ENCODE measurements around the gene NAE1. TPM values are rescaled to one million over a fixed set of nuclear protein-coding genes. Genes with fewer than 3 reads are reported as not detected.
"Not testable (repeated sequence)": the region's sequence is repeated elsewhere in the genome, so short reads cannot be mapped to it uniquely, and the experiment has no call there.

Gene NAE1
- total RNA-seq: 31.4 TPM
- long read RNA-seq, transcript NAE1-203 (21 exons, 1,909 nt): minor isoform, 7 of 83 reads
- long read RNA-seq, transcript NAE1-201 (20 exons, 1,837 nt): major isoform, 68 of 83 reads
- long read RNA-seq, partial matches to known transcripts: 1 of 83 reads
- long read RNA-seq, other reads (novel, unspliced or antisense): 6 of 83 reads

- DNase-seq: peak; percentile 93
- intact Hi-C loops (cut with DNase I): loop anchor here (5.0 kb wide), 1 partner anchor 37 kb away; no protein-coding TSS in a partner anchor
- peak; percentile 99 for ATAC-seq (ENCODE audit: poor library complexity)
These were observed at the start of gene NAE1 for GRCh38 chr16:66830422-66831404. NAE1 (minus strand) TSS chr16:66830976; CDS start chr16:66830899, 77 bp downstream.

DNA sequence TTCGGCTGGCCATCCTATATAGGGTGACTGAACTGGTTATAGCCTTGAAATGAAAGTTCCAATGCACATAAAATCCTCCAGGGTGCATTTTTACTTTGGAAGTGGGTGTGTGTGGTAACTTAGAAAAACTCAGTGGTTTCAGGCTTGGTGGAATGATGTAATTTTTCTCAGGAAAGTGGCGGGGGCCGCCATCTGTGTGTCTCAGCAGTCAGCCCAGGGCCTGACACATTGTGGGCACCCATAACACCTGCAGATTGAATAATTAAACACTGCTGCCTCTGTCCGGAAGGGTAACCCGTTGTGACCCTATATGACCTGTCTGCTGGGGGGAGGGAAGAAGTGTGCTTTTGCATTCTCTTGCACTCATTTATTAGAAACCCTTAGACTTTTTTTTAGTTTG is 47.3 kb upstream of the NAE1 start:
- no peak for ATAC-seq (ENCODE audit: poor library complexity)
- intact Hi-C loops (cut with DNase I): no loop called here
- DNase-seq: no peak

DNA sequence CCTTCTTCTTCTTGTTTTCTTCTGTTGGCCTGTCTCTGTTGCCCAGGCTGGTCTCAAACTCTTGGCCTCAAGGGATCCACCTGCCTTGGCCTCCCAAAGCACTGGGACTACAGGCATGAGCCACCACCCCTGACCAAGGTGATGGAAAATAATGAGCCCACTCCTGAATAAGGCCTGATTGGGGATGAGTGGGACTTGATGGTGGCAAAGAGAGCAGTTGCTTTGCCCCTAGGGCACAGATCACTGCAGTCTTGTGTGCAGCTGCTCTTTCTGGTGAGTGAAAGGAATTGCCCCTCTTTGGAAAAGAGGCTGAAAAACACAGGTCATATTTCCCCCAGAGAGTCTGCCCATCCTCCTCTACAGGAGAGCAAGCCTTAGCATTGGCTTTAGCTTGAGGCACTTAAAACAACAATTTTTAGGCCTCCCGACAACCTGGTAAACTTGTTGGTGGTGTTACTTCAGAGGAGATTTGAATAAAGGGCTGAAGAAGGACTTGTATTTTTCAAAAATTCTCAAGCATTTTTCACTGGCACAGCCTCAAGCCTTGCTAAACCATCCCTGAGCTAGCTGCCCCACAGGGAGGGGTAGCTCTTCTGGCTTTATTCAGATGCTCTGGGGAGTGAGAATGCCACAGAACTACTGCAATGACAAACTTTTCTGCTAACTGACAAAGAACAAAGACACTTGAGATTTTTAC is 43.5 kb upstream of the NAE1 start:
- no peak for DNase-seq

DNA sequence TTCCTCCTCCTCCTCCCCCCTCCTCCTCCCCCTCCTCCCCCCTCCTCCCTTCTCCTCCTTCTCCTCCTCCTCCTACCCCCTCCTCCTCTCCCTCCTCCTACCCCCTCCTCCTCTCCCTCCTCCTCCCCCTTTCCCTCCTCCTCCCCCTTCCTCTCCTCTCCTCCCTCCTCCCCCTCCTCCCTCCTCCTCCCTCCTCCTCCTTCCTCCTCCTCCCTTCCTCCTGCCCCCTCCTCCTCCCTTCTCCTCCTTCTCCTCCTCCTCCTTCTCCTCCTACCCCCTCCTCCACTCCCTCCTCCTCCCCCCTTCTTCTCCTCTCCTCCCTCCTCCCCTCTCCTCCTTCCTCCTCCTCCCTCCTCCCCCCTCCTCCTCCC is 42.9 kb upstream of the NAE1 start:
- ATAC-seq (ENCODE audit: poor library complexity): no peak
- intact Hi-C loops (cut with DNase I): loop anchor here (5.0 kb wide), 1 partner anchor 146 kb away; no protein-coding TSS in a partner anchor
- DNase-seq: no peak

More for the DNA sequence above, 43.5 kb upstream of the NAE1 start:
- intact Hi-C loops (cut with DNase I): loop anchor here (5.0 kb wide), 1 partner anchor 147 kb away; no protein-coding TSS in a partner anchor
- ATAC-seq (ENCODE audit: poor library complexity): no peak

- DNase-seq (peak; percentile 95), ATAC-seq (ENCODE audit: poor library complexity) (peak; percentile 96)
- intact Hi-C loops (cut with DNase I): loop anchor here (5.0 kb wide), 1 partner anchor 146 kb away; no protein-coding TSS in a partner anchor
These were observed 42.3 kb upstream of the NAE1 start for GRCh38 chr16:66872943-66873684.

- ATAC-seq (ENCODE audit: poor library complexity) (no peak), DNase-seq (no peak)
- intact Hi-C loops (cut with DNase I): loop anchor here (5.0 kb wide), 1 partner anchor 145 kb away; no protein-coding TSS in a partner anchor
These were observed 41.8 kb upstream of the NAE1 start for GRCh38 chr16:66872559-66872942.

GRCh38 chr16:66871840-66872239 is 41.1 kb upstream of the NAE1 start:
- no peak for DNase-seq
- no peak for ATAC-seq (ENCODE audit: poor library complexity)

GRCh38 chr16:66871363-66871762 is 40.6 kb upstream of the NAE1 start:
- ATAC-seq (ENCODE audit: poor library complexity); DNase-seq: not testable (repeated sequence)
- intact Hi-C loops (cut with DNase I): loop anchor here (5.0 kb wide), 1 partner anchor 144 kb away; no protein-coding TSS in a partner anchor

More at GRCh38 chr16:66871840-66872239, 41.1 kb upstream of the NAE1 start:
- intact Hi-C loops (cut with DNase I): loop anchor here (5.0 kb wide), 1 partner anchor 145 kb away; no protein-coding TSS in a partner anchor

- intact Hi-C loops (cut with DNase I): loop anchor here (5.0 kb wide), 2 partner anchors 37 to 262 kb away; partner anchors contain the start of gene NAE1
- DNase-seq: no peak
- no peak for ATAC-seq (ENCODE audit: poor library complexity)
These were observed 38.6 kb upstream of the NAE1 start for GRCh38 chr16:66869424-66869823.

DNA sequence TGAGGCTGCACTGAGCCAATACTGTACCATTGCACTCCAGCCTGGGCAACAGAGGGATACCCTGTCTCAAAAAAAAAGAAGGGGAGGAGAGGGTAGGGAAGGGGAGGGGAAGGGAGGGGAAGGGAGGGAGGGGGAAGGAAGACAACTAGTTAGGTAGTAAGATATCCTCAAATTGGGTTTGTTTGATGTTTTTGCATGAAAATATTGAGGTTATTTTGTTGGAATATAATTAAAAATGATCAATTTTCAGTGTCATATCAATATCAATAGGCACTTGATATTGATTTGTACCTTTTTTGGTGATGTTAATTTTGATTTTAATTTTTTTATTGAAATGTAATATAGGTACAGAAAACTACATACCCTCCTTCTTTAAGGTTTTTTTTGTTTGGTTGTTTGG is 32.9 kb upstream of the NAE1 start:
- intact Hi-C loops (cut with DNase I): no loop called here

DNA sequence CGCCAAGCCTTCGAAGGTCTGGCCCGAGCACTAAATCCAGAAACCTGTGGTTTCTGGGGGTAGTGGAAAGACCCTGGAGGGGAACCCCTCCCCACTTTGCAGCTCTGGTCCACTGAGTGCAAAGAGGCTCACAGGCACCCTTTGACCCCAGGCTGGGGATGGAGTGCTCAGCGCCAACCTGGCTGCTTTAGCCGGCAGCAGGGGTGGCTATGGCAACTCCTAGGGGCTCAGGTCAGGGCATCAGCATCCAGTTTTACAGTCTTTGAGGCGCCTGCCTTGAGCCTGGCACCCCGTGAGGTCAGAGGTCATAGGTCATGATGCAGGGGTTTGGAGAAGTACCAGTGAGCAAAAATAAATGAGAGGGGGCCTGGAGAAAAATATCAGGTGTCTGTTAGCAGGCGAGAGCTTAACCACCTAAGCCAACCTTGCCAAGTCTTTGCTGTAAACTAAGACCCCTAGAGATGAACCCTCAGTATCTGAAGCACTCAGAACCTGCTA is 31.3 kb upstream of the NAE1 start:
- intact Hi-C loops (cut with DNase I): no loop called here
- DNase-seq (no peak), ATAC-seq (ENCODE audit: poor library complexity) (no peak)

More for the DNA sequence above, 32.9 kb upstream of the NAE1 start:
- ATAC-seq (ENCODE audit: poor library complexity) (no peak), DNase-seq (no peak)

DNA sequence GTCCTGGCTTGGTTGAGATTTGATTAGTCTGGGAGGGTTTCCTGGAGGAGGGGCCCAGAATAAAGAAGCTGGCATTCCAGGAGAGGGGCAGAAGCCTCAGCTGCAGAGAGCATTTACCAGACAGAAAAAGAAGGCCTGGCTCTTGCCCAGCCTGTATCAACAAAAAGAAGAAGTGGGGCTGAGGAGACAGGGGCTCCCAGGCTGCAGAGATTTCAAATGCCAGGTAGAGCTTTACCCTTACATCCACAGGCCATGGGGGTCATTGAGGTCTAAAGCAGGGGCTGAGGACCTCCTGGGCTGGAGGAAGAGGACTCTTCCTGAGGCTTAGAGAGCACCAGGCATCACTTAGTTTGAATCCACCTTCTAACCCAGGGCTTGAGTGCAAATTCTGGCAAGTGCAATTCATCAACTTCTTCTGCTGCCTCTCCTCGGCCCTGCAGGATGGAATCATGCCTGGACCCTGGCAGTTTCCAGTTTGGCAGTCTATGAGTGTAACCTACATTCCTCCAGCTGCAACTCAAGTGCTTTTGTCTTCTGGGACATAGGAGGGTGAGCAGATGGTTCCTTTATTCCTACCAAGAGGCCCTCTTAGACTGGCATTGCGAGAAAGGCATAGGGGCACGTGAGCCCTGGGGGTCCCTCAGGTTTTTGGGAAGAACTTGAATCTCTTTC is 28.8 kb upstream of the NAE1 start:
- ATAC-seq (ENCODE audit: poor library complexity) (peak; percentile 24), DNase-seq (no peak)
- intact Hi-C loops (cut with DNase I): no loop called here

DNA sequence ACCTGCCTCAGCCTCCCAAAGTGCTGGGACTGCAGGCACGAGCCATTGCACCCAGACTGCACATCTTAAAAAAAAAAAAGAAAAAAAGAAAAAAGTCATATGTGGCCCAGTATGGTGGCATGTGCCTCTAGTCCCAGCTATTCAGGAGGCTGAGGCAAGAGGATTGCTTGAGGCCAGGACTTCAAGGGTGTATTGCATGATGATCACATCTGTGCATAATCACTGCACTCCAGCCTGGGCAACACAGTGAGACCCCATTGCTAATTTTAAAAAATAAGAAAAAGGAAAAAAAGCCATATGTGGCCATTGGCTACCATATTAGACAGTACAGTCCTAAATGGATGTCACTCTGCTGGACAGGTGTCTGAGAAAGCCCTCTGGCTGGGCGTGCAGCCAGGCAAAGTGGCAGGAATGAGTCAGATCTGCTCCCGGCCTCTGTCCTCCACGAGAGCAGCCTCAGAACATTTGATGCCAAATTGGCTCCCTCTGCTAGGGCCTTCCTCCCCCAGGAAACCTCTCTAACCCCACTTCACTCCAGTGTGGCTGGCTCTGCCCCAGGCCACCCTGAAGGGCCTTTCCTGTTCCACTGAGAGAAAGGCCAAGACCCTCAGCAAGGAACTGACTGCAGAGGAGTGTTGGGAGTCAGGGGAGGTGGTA is 28.1 kb upstream of the NAE1 start:
- ATAC-seq (ENCODE audit: poor library complexity): peak; percentile 90
- intact Hi-C loops (cut with DNase I): no loop called here

DNA sequence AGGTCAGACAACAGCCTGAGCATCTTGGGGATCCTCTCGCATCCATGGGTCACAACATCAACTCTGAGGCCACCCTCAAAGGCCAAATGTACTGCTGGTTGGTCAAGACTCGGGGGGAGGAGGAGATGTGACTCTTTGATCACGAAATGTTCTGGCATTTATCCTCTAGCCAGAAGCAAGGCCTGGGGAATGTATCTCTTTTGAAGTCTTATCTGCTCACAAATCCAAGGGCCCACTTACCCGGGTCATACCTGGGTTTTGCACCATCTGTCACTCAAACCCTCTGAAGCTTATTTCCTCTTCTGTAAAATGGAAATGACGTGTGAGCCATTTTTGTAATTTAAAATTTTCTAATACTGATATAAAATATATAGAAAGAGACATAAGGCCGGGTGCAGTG is 26.7 kb upstream of the NAE1 start:
- intact Hi-C loops (cut with DNase I): no loop called here
- DNase-seq (no peak), ATAC-seq (ENCODE audit: poor library complexity) (no peak)

More for the DNA sequence above, 28.1 kb upstream of the NAE1 start:
- peak; percentile 79 for DNase-seq

DNA sequence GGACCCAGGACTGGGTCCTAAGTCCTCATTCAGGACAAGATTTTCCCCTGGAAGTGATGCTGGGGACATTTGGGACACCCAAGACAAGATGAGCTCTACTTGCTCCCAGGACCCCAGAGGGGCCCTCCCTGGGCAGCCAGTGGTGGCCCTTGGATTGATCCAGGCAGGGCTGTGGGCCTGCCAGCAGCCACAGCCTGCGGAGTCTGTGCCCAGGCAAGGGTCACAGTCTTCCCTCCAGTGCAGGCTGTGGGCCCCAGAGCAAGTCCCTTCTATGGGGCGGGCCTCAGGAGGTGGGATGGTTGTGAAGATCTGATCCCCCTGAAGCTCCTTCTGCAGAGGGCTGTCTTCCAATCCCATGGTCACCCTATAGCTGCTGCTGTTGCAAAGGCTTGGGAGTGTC is 26.0 kb upstream of the NAE1 start:
- ATAC-seq (ENCODE audit: poor library complexity) (no peak), DNase-seq (no peak)
- intact Hi-C loops (cut with DNase I): no loop called here

DNA sequence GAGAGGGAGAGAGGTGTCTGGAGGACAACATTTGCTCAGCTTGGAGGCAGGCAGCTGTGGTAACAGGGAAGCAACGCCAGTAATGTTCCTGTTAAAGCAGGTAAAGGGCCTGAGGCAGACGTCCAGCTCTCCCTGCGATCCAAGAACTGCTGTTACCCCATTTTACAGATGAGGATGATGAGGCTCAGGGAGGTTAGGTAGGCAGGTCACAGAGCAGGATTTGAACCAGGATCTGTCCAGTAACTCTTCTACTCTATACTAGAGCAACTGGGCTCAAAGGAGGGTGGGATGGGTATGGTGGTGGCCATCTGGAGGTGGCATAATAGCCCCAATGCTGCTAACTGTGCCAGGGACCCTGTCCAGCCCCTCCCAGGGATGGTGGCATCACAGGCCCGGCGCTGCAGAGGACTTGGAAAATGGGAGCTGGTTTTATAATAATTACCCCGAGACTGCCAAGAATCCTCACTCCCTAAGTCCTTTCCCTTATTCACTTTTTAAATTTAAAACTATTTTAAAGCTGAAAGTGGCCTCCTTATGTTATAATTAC is 25.5 kb upstream of the NAE1 start:
- intact Hi-C loops (cut with DNase I): no loop called here
- DNase-seq (no peak), ATAC-seq (ENCODE audit: poor library complexity) (no peak)

Data from Right ventricle myocardium superior (tissue), 1 donor.